Thymus (tissue), 11 donors: ENCODE results near the gene ZNF594. TPM values are rescaled to one million over a fixed set of nuclear protein-coding genes. Genes with fewer than 3 reads are reported as not detected.
"Not testable (repeated sequence)": the region's sequence is repeated elsewhere in the genome, so short reads cannot be mapped to it uniquely, and the experiment has no call there.

Experiments used
- DNase-seq, 9 donors: peaks; one replicate each; pipeline ENCODE4 v3.0.0-alpha.2; 2013; ENCODE audit warnings: low spot score in 9 of 9, low read depth in 6 of 9, missing footprints in 1 of 9
- H3K27ac ChIP-seq, 2 donors: one replicate each; pipeline ENCODE4 v1.5.1; 2013; ENCODE audit warnings: control low read depth in 1 of 2, low read depth in 1 of 2, low read length in 1 of 2, mild to moderate bottlenecking in 1 of 2, moderate library complexity in 1 of 2
- H3K27me3 ChIP-seq, 2 donors: one replicate each; pipeline ENCODE4 v1.5.1; 2013; ENCODE audit warnings: low read length in 1 of 2; ENCODE audit not compliant: control insufficient read depth in 2 of 2, insufficient read depth in 1 of 2
- H3K36me3 ChIP-seq, 2 donors: one replicate each; pipeline ENCODE4 v1.5.1; 2013; ENCODE audit warnings: low read length in 1 of 2, mild to moderate bottlenecking in 1 of 2, moderate library complexity in 1 of 2; ENCODE audit not compliant: control insufficient read depth in 2 of 2, insufficient read depth in 2 of 2
- H3K4me1 ChIP-seq, 2 donors: one replicate each; pipeline ENCODE4 v1.5.1; 2013; ENCODE audit warnings: low read length in 2 of 2; ENCODE audit not compliant: control insufficient read depth in 2 of 2, insufficient read depth in 2 of 2
- H3K4me3 ChIP-seq, 2 donors: one replicate each; pipeline ENCODE4 v1.5.1; 2013; ENCODE audit warnings: low read length in 2 of 2, control low read depth in 1 of 2, mild to moderate bottlenecking in 1 of 2
- H3K9me3 ChIP-seq, 2 donors: one replicate each; pipeline ENCODE4 v1.5.1; 2013; ENCODE audit warnings: low read length in 1 of 2, mild to moderate bottlenecking in 1 of 2; ENCODE audit not compliant: control insufficient read depth in 2 of 2, insufficient read depth in 1 of 2
- WGBS: extraction: QIAGEN DNeasy Blood & Tissue Kit; methylation state at CpG from one replicate; pipeline ENCODE4 v1.1.7; 2013; 5-methylcytosine and 5-hydroxymethylcytosine counted together
- polyA plus RNA-seq: library from polyadenylated mRNA; stranded (reverse); fragments of 200-250 nt; gene quantifications from one replicate; pipeline ENCODE4 v1.2.3, GENCODE V29; 2013
- total RNA-seq: library from RNA; stranded (reverse); fragments of 120-200 nt; gene quantifications from one replicate; pipeline ENCODE4 v1.2.4, GENCODE V29; 2013
- donor health status: healthy.

Gene ZNF594
- total and polyA plus RNA-seq, 2 donors = 5.0 to 12.2 TPM

- not testable (repeated sequence) for H3K9me3 ChIP-seq, DNase-seq
- WGBS = 92% methylated on average over 8 of the region's 8 CpGs
Observed at GRCh38 chr17:5135131-5135712, 56.4 kb downstream of the ZNF594 start.

GRCh38 chr17:5134571-5134970 lies 57.1 kb downstream of the ZNF594 start:
- not testable (repeated sequence) for DNase-seq, H3K4me3 ChIP-seq, H3K36me3 ChIP-seq, H3K27ac ChIP-seq, H3K4me1 ChIP-seq, H3K27me3 ChIP-seq, H3K9me3 ChIP-seq
- WGBS = 95% methylated on average over 11 of the region's 11 CpGs

More at GRCh38 chr17:5135131-5135712, 56.4 kb downstream of the ZNF594 start:
- H3K27me3 ChIP-seq, H3K4me1 ChIP-seq, H3K27ac ChIP-seq, H3K4me3 ChIP-seq, H3K36me3 ChIP-seq: not testable (repeated sequence)

GRCh38 chr17:5133961-5134360 lies 57.7 kb downstream of the ZNF594 start:
- 95% methylated on average over 8 of the region's 8 CpGs for WGBS
- not testable (repeated sequence) for H3K4me3 ChIP-seq, DNase-seq, H3K4me1 ChIP-seq, H3K9me3 ChIP-seq, H3K27ac ChIP-seq, H3K27me3 ChIP-seq, H3K36me3 ChIP-seq

GRCh38 chr17:5133311-5133710 lies 58.4 kb downstream of the ZNF594 start:
- DNase-seq = no peak
- no peaks in the 10 kb centered on the region for H3K9me3 ChIP-seq
- H3K4me1 ChIP-seq = no peaks in the 10 kb centered on the region
- WGBS = 93% methylated on average over 8 of the region's 8 CpGs
- H3K4me3 ChIP-seq = no peak overlapping the region
- no peak overlapping the region for H3K27ac ChIP-seq
- H3K27me3 ChIP-seq = no peaks in the 10 kb centered on the region
- H3K36me3 ChIP-seq = no peaks in the 10 kb centered on the region

- not testable (repeated sequence) for H3K27me3 ChIP-seq, DNase-seq, H3K36me3 ChIP-seq, H3K27ac ChIP-seq, H3K4me1 ChIP-seq, H3K4me3 ChIP-seq, H3K9me3 ChIP-seq
- WGBS = 95% methylated on average over 15 of the region's 15 CpGs
Observed at GRCh38 chr17:5132503-5133225, 59.0 kb downstream of the ZNF594 start.

- H3K36me3 ChIP-seq, H3K9me3 ChIP-seq, H3K4me3 ChIP-seq, H3K27me3 ChIP-seq, H3K27ac ChIP-seq, DNase-seq, H3K4me1 ChIP-seq: not testable (repeated sequence)
- WGBS = 95% methylated on average over 16 of the region's 16 CpGs
Observed at GRCh38 chr17:5131799-5132502, 59.7 kb downstream of the ZNF594 start.

- Histone ChIP-seq H3K27ac (no peak overlapping the region), H3K4me1 (no peaks in the 10 kb centered on the region), H3K4me3 (no peak overlapping the region), H3K27me3 (no peaks in the 10 kb centered on the region), H3K9me3 (no peaks in the 10 kb centered on the region), H3K36me3 (no peaks in the 10 kb centered on the region)
- 98% methylated on average over 7 of the region's 7 CpGs for WGBS
- no peak for DNase-seq
Observed at GRCh38 chr17:5131146-5131715, 60.4 kb downstream of the ZNF594 start.

- not testable (repeated sequence) for H3K4me1 ChIP-seq, DNase-seq
- 87% methylated on average over 5 of the region's 5 CpGs for WGBS
Observed at GRCh38 chr17:5130687-5131086, 61.0 kb downstream of the ZNF594 start.

GRCh38 chr17:5130261-5130660 lies 61.4 kb downstream of the ZNF594 start:
- 97% methylated on average over 10 of the region's 10 CpGs for WGBS
- H3K4me1 ChIP-seq, DNase-seq, H3K36me3 ChIP-seq, H3K27ac ChIP-seq, H3K4me3 ChIP-seq, H3K27me3 ChIP-seq, H3K9me3 ChIP-seq: not testable (repeated sequence)

More at GRCh38 chr17:5130687-5131086, 61.0 kb downstream of the ZNF594 start:
- H3K4me3 ChIP-seq, H3K9me3 ChIP-seq, H3K27ac ChIP-seq, H3K36me3 ChIP-seq, H3K27me3 ChIP-seq: not testable (repeated sequence)
